ENCODE measurements around the gene EDEM3.
"Not testable (repeated sequence)": the region's sequence is repeated elsewhere in the genome, so short reads cannot be mapped to it uniquely, and the experiment has no call there.

The EDEM3 gene

DNA sequence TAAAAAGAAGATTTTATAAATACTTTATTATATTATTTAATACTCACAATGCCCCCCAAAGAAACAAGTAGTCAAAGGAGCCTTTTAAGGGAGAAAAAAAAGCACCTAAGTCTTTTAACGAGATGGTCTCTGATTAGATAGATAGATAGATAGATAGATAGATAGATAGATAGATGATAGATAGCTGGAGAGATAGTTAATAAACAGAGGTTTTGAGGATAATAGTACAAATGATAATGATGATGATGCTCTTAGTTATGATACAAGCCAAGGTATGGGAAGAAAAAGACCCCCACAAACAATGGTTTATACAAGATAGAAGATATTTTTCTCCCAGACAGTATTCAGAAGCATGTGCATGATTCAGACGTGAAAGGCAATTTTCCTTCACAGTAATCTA lies 14.6 kb upstream of the EDEM3 start:
- no peak for DNase-seq

DNA sequence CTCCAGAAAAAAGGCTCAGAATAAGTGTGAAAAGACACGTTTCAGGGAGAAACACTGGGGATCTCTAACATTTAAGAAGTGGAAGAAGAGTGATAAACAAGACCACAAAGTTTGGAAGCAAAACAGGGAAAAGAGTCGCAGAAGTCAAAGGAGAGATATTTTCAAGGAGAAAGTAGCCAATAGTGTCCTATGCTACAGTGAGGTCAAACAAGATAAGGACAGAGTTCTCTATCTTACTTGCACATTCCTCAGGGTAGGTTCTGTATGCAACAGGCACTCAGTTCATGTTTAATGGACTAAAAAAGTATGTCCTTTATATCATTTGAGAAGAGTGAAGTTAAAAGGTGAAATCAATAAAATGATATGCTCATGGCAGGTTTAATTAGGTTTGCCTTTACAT lies 13.8 kb upstream of the EDEM3 start:
- DNase-seq, result no peak

DNA sequence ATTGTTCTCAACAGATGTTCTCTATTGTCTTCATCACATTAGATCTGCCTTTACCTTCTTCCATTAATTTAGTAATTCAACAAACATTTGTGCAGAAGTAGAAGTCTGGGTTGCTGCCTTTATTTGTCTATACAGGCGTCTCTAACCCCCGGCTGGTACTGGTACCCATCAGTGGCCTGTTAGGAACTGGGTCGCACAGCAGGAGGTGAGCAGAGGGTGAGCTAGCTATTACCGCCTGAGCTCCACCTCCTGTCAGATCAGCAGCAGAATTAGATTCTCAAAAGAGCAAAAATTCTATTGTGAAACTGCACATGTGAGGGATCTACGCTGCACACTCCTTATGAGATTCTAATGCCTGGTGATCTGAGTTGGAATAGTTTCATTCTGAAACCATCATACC lies 12.9 kb upstream of the EDEM3 start:
- DNase-seq, result no peak

DNA sequence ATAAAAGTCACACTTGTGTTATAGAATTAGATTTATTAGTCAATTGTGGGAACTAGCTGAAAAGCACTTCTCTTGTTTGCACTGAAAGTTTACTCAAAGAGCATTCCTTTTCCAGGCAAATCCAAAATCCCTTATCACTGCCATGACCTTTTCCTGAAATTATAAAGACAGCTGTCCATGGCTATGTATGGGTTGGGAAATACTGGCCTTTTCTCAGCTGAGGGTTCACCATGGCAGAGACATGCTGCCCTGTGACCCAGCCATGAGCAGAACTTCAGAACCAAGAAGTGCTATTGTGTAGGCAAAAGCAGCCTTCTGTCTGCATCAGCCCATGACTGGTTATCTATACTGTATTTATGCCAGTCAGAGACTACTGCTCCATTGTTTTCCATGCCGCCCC lies 9.8 kb upstream of the EDEM3 start:
- no peak for DNase-seq

DNA sequence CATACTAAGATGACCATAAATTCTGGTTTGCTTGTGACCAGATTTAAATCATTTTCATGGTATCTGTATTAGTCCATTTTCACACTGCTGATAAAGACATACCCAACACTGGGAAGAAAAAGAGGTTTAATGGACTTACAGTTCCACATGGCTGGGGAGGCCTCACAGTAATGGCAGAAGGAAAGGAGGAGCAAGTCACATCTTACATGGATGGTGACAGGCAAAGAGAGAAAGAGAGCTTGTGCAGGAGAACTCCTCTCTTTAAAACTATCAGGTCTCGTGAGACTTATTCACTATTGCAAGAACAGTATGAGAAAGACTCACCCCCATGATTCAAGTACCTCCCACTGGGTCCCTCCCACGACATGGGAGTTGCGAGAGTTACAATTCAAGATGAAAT lies 8.9 kb upstream of the EDEM3 start:
- DNase-seq, result not testable (repeated sequence)

DNA sequence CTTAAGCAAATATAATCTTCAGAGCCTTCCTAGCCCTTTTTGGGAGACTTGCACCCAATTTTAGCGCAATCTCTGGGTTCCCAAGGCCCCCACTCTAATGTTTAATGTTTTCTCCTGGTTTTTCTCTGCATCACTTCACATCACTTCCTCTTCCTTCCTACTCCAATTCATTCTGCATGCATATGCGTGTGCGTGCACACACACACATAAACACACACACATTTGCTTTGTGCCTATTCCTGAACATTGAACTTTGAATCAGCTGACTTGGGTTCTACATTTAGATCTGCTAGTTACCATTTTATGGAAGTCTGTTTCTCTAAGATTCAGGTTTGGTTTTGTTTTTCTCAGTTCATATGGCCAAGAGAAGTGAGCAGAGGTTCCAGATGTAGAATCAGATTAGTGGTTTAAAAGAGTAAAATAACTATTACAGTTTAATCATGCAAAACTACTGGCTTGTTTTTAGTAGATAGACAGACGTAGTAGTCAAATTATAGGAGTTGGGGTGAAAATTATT lies 7.4 kb upstream of the EDEM3 start:
- no peak for DNase-seq

DNA sequence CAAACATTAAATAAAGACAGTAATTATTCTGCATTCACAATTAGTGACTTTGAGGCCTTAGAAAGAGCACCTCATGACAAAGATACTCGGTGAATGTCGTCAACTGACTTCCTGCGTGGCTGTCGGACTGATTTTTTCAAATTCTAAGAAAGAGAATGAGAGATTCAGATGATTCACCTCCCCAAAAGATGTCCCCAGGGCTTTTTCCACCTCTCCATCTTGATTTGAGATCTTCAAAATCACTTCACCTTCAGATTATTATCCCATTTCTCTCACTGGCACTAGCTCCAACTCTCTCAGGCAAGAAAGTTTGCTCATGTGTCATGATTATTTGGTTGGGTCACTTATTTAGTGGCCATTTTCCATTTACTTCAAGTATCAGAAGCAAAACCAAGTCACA lies 5.0 kb upstream of the EDEM3 start:
- DNase-seq, result no peak

DNA sequence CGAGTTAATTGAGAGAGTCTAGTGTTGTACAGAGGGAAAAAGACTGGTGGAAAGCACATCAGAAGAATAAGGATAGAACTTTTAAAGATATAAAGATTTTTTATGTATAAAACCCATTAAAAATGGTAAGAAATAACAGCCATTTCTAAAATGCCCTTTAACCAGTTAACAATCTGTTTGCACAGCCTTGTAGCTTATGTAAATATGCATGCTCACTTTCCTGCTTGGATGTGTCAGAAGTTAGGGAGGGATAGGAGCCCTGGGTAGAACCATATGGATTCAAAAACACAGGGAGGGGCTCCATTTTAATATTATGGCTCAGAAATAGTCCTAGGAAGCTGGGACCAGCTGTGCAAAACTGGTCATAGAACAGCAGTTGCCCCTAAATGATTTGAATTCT lies 4.5 kb upstream of the EDEM3 start:
- no peak for DNase-seq

DNA sequence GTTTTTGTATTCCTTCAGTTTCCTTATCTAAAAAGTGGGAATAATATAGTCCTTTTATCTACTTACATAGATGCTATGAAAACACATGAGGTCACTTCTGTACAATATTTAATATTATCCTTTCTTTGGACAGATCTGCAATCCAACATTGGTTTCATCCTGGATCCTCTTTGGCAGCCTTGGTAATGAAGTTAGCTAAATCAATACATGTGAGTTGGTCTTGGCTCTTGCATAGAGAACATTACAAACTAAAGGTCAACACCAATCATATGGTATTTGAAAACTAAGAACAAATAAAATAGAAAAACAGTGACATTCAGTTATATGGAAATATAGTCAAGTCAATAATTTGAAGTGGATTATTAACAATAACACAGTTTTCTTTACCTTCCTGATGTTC lies 3.2 kb upstream of the EDEM3 start:
- DNase-seq, result no peak

DNA sequence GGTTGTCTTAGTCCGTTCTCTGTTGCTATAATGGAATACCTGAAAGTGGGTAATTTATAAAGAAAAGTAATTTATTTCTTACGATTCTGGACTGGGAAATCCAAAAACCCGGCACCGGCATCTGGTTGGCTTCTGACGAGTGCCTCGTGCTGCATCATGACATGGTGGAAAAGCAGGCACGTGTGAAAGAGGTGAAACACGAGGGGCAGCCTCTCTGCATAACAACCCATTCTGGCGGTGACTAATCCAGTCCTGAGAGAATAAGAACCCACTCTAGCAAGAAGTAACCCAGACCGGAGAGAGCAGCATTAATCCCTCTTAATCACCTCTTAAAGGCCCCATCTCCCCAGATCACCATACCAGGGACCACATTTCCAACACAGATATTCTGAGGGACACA lies 2.7 kb upstream of the EDEM3 start:
- no peak for DNase-seq

DNA sequence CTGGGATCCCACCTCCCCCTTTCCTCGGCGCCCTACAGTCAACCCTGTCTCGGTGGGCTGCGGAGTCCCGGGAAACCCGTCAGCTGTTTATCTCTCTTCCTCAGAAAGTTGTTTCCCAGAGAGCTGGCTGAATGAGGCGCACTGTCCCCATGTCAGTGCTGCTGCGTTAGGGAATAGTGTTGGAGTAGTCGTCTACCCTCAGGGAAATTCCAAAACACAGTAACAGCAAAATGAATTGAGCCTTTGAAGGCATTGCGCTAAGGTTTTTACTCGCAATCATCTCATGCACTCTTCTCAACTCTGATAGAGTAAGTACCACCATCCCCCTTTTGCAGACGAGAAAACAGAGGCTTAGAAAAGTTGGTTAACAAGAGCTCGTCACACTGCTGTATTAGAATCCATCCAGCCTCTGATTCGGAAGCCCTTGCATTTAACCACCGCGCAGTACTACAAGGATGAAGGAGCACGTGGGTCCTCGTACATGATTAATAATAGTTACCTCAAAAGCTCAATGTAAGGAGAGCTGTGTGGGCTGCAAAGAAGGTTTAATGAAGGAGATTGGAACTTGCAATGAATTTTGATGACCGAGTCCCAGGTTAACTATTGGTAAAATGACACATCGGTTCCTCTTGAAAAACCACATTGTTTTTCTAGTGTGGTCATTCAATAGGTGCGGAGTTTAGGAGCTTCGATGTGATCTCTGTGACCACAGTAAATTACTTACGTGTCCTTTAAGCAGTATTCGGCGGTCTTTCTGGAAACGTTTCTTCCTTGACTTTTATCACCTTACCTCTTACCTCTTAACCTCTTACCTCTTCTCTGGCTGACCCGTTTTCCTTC lies 788 bp upstream of the EDEM3 start:
- DNase-seq, result peak; percentile 13 to 30

DNA sequence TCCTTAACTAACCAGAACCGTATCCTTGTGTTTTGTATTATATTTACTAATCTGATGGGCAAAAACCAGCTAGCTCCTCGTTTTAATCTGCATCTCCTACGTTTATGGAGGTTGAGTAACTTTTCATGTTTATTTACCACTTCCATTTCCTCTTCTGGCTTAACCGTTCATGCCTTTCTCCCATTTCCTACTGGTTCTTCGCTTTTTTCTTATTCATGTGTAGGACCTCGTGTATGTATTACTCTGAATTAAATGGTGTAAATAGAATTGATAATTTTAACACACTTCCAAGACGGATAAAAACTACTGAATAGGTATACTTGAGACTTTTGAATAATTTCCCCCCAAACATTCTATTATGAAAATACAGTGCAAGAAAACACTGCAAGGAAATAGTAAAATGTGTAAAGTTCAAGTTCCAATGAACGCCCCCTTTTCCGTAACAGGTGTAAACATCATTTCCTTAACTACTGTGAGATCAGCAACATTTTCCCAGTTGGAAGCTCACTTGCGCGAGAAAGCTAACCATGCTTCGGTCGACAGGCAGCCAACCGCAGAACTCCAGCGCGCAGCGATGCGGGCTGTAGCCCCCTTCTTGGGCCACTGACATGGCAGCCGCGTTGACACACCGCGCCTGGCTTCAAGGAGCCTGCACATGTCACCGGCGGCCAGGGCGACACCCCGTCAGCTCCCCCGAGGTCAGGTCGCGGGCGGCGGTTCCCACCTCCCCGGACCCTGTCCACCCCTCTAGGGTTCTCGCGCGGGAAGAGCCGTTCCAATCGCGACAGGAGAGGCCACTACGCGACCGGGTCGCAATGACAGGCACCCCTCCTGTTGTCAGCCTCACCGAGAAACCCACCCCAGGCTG lies 816 bp downstream of the EDEM3 start:
- DNase-seq, result peak; percentile 56 to 57

DNA sequence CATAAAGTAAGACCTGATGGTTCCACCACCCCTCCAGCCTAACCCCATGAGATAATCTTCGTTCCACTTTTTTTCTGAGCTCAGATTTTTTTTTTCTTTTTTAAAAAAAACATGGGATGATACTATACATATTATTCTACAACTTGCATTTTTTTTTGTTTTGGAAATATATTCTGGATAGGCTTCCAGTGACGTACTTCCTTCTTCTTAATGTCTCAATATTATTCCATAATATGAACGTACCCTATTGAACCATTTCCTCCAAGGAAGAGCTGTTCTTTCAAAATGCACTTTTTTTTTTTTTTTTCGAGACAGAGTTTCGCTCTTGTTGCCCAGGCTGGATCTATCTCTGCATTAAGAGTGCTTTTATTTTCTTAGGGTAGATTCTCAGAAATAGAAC lies 1.5 kb downstream of the EDEM3 start:
- DNase-seq, result no peak

DNA sequence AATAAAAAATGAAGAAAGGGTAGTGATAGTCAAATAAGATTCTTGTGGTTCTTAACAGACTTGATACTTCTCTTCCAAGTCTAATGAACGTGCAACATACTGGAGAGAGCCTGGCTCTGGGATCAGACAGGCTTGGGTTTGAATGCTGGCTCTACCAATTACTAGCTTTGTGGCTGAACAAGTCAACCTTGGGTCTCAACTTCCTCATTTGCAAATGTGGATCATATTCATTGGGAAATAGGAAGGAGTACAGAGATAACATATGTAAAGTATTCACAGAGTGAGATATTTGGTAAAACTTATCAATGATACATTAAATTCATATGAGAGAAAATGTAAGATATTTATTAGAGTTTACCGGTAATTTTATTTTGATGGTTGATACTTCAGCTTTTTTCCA lies 2.0 kb downstream of the EDEM3 start:
- no peak for DNase-seq

DNA sequence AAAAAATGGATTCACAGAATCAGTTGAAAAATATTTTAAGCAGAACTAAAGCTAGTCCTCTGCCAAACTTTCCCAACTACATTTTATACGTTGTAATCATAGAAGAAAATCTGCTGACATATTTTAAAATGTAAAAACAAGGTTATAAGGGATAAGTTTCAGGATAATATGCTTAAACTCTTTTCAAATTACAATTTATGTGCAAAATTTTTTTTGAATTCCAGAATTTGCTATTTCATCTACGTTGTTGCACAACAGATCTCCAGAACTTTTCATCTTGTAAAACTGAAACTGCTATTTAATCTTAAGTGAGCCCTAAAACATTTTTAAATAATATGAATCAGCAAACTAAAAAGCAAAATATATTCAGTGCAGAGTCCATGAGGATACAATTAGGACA lies 5.9 kb downstream of the EDEM3 start:
- no peak for DNase-seq

DNA sequence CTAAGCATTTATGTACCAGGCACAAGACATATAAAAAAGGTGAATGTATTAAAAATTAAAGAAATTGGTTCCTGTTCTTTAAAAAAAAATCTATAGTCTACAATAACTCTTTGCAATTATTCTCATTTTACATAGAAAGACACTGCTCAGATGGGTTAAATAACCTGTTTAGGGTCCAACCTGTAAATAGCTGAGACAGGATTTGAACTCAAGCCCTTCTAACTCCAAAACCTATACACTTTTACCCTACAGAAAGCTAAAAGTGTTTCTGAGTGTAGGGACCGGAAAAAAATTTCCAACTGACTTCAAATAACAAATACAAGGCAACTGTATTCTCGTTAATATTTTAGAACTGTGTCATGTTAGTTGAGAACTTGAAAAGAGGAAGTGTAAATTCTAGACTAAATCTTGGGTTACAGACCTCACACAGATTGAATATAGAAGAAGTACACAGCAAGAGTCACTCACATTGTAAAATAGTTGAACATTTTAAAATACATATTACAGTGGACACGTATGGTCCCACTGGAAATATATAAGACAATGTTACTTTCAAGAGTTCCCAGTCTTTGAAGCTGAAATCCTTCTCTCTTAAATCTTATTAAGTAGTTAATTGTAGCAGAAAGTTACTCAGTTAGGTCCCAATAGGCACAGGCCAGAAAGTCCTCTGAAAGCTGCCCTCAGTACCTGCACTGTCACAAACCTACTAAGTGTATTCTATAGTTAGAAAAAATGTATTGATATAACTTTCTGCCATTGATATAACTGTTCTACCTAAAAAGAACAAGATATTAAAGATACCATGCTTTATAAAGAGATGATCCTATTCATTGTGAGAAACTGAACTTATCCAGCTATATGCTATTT lies 7.3 kb downstream of the EDEM3 start:
- DNase-seq, result no peak

DNA sequence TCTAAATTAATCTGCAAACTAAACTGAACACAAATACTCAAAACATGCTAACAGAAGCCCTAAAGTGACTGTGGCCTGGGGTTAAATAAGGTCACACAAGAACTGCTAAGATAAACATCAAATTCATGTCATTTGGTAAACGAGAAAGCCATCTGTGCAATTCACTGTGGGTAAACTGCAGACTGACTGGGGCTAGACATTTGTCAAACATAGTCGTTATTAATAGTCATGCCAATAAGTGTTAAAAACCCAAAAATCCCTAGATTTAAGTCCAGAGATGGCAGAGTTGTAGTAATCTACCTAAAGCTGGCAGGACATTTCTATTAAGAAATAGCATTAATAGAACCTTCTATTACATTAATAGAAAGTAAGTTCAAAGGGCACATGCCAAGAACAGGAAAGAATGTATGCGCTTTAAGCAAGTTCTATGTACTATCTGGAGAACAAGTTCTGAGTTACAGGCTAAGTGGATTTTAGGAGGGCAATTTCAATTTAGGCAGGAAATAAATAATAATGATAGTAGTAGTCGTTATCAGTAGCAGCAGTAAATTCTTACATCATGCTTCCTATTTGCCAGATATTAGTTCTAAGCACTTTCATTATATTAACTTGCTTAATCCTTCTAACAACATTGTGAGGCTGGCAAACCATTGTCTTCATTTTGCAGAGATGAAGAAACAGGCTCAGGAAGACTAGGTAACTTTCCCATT lies 8.6 kb downstream of the EDEM3 start:
- no peak for DNase-seq

DNA sequence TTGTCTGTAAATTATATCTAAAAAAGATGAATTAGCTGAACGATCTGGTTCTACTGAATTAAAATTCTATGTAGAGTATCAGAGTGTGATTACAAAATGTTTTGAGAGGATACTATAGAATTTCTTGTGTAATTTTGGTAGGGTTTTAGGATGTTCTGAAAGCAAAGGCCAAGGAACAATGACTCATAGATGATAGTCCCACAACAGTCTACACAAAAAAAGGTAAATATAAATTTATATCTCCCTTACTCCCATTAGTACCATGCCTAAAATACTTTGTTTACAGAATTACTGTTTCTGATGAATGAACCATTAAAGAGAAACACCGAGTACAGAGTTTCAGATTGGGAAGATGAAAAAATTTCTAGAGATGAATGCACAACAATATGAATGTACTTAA lies 9.5 kb downstream of the EDEM3 start:
- DNase-seq, result no peak

DNA sequence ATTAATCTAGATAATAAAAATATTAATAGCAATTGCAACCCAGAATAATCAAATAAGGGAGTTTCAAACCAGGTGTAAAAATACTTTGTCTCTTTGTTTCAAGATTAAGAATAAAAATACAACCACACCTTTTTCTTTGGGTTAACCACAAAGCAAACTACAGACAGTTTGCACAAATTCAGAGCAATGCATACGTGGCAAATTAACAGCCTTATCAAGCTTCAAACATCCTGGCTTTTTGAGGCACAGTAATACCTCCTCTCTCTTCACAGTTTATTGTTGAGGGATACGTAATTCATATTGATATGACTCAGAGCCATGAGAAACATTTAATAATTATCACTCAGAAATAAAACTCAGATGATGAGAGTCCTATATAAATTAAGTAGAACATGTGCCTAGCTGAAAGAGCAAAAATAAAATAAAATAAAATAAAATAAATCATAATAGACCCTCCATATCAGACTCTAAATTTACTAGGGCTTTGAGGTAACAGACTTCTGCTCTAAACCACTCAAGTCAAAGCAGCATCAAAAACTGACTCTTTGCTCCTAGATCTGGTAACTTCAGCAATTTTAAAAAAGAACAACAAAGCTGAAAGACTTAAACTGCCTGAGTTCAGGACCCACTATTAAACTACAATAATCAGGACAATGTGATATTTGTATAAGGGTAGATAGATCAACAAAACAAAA lies 11.4 kb downstream of the EDEM3 start:
- no peak for DNase-seq

DNA sequence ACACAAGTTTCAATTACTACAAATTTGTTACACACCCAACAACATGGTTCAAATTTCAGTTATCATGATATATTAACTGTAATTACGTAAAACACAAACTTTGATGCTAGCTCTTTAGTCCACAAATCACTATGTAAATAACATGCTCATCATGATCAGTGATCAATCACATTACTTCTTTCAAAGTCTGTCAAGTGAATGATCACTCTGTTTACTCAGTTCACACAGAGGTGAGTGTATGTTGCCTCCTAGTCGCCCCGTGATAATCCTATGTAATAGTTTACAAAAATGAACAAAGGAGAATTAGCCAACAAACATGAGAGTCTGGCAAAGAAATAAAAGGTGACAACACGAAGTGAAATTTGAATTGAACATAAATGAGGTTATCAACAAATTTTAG lies 14.3 kb downstream of the EDEM3 start:
- DNase-seq, result no peak

DNA sequence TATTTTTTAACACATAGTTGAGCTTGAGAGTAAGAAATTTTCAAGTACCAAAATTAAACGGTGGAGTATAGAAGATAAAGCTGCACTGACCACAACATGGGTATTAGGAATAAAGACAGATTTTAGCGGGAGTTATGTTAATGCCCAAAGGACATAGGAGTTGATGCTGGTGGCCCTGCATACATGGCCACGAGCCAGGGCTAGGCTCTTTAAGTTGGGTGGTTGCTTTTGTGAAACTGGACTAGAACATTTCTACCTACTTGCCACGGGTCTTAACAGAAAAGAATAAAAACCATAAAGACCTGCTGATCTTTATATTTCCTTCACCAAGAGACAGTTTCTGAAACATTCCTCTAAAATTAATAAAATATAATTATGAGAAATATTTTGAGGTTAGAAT lies 14.9 kb downstream of the EDEM3 start:
- no peak for DNase-seq

DNA sequence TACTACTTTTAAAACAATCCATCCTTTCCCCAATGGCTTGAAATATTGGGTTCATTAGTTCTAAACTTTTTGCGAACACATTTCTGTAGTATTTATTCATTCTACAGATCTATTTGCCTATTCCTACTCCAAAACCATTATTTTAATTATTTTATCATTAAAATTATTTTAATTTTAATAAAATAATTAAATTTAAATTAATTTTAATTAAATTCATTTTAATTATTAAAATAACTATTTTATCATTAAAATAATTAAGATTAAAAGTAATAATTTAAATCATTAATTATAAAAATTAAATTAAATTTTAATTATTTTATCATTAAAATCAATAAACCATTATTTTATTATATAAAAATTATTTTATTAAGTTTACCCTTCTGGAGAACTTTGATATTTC lies 15.6 kb downstream of the EDEM3 start:
- DNase-seq, result no peak

All from stimulated activated CD4-positive, alpha-beta T cell treated with anti-CD3 and anti-CD28 coated beads, Interleukin-2, amount 100 ng/mL, for 24 hours (primary cell).